GM12875 (cell line): Measurements from ENCODE around the gene DGAT2.

Experiments
- H3K4me3 ChIP-seq: one replicate; pipeline ENCODE4 v1.5.1; 2011; ENCODE audit warnings: low read depth, low read length, control low read depth
- TF ChIP-seq, protein P1 (sequence below): IDR thresholded peaks from 2 replicates; pipeline ENCODE4 v1.5.1; 2011; ENCODE audit warnings: low read depth, mild to moderate bottlenecking, control low read depth, inconsistent platforms, low read length, moderate library complexity, borderline replicate concordance; ENCODE audit not compliant: insufficient read depth

Gene DGAT2

DNA sequence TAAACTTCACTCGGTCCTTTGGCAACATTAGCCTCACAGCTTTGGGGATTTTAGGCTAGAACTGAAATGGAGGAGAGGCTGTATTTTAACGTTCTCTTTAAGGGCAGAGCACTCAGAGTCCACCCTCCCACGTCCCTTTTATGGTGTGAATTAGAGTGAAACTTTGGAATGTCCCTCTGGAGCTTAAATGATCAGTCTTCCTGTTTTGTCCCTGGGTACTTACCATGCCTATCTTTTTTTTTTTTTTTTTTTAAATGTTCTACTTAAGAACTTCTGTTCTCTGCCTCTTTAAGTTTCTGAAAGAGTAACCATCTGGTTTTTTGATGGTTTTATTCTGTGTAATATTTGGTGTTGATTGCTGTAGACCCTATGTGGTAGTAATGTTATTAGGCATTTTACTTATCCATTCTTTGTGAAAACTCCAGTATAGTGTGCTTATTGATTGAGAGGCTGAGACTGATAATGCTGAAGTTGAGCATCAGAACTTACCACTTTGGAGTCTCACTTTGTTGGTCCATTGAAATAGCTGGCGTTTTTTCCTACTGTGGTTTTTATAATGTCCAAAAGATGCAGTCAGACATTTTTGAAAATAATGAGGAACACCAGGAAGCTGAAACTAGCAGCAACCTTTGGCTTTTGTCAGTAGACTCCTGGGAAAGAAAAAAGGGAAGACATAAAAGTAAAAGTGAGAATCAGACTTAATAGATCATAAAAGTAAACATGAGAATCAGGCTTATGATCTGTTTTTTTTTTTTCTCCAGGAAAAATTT is 58.1 kb downstream of the DGAT2 start:
- H3K4me3 ChIP-seq: no peak overlapping the region
- TF ChIP-seq, protein P1, sequence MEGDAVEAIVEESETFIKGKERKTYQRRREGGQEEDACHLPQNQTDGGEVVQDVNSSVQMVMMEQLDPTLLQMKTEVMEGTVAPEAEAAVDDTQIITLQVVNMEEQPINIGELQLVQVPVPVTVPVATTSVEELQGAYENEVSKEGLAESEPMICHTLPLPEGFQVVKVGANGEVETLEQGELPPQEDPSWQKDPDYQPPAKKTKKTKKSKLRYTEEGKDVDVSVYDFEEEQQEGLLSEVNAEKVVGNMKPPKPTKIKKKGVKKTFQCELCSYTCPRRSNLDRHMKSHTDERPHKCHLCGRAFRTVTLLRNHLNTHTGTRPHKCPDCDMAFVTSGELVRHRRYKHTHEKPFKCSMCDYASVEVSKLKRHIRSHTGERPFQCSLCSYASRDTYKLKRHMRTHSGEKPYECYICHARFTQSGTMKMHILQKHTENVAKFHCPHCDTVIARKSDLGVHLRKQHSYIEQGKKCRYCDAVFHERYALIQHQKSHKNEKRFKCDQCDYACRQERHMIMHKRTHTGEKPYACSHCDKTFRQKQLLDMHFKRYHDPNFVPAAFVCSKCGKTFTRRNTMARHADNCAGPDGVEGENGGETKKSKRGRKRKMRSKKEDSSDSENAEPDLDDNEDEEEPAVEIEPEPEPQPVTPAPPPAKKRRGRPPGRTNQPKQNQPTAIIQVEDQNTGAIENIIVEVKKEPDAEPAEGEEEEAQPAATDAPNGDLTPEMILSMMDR: no peak

DNA sequence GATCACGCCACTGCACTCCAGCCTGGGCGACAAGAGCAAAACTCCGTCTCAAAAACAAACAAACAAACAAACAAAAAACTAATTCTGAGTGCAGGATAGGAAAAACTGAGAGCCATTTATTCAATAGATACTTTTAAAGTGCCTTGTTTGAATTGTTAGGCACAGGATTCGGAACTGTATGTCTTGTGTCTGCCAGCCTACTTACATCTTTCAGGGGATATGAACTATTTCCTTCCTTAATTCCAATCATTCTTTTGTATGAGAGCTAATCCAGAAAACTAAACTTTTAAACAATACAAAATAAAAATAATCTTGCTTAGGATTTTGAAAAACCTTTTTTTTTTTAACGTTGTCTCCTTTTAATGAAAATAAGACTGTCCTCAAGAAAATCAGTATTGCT is 59.0 kb downstream of the DGAT2 start:
- H3K4me3 ChIP-seq: no peak overlapping the region
- TF ChIP-seq, protein P1: no peak

DNA sequence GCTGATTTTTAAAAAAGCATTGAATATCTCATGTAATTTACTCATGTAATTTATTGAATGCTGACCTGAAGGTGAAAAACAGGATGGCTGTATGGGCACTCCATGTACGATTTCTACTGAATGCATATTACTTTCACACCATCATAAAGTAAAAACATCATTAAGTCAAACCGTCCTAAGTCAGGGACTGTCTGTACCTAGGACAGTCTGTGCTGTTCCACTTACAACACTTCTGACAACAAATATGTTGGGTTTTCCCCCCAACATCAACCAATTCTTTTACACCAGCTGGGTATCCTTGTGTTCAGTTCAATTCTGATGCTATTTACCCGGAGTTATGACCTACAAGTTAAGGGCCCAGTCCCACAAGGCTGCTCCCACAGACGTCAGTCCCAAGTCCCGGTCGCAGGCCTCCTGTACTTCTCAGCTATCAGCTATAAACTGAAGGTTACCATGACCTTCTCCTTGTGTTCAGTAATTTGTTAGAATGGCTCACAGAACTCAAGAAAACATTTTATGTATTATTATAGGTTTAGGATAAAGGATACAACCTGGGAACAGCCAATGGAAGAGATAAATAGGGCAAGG is 63.4 kb downstream of the DGAT2 start:
- H3K4me3 ChIP-seq: no peak overlapping the region
- TF ChIP-seq, protein P1: no peak

DNA sequence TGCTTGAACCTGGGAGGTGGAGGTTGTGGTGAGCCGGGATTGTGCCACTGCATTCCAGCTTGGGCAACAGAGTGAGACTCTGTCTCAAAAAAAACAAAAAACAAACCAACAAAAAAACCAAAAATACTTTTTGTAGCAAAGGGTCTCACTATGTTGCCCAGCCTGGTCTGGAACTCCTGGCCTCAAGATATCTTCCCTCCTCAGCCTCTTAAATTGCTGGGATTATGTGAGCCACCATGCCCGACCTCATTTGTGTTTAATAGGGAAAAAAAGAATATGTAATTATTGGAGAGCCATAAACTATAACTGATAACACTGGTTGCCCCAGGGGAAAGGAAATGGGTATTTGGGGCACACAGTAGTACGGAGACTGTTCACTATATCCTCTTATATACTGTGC is 66.2 kb downstream of the DGAT2 start:
- no peak overlapping the region for H3K4me3 ChIP-seq
- TF ChIP-seq, protein P1: no peak

DNA sequence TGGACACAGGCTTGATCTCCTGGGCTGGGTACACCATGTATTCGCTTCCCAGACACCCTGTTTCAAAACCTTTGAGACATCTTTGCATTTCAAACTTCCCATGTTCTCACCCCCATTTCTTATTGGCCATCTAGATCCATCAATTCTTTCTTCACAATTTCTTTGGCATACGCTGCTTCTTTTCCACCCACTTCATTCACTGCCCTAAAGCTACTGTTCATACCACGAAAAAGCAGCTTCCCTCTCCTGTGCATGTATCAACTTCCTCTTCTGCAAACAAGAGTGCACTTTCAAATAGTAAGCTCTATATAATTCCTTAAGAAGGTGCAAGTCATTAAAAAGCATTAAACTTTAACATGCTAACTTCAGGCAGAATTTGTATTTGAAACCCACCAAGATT is 67.8 kb downstream of the DGAT2 start:
- TF ChIP-seq, protein P1: no peak
- no peak overlapping the region for H3K4me3 ChIP-seq

DNA sequence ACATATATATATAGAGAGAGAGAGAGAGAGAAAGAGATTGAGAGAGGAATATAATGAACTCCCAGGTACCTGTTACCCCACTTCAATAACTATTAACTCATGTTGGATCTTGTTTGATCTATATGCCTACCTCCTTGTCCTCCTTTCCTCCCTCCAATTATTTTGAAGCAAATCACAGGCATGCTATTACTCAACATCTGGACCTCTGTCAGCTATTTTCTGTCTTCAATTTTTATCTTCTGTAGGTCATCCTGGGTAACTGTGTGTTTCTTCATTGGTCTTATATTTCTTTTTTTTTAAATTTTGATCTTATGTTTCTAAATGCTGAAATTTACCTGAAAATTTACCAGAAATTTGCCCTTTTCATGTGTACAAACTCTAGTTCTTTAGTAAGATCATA is 71.3 kb downstream of the DGAT2 start:
- TF ChIP-seq, protein P1: no peak

DNA sequence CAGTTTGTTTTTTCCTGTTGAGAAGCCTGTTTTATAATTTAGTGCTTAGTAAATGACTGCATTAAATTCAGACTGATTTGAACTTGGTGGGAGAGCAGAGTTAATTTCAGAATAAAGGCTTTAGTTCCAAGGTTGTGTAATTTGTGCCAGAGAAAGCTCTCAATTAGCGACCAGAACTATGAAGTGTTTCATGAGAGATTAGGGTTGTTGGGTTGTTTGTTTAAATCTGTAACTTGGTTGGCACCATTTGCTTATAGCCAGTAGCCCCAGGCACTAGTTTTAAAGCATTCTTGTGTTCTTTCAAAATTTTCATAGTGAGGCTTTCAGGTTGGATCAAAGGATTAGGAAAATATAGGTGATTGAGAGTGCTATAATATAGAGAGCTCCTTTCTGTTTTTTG is 71.9 kb downstream of the DGAT2 start:
- TF ChIP-seq, protein P1: no peak
- H3K4me3 ChIP-seq: no peak overlapping the region

More for the DNA sequence above, 71.3 kb downstream of the DGAT2 start:
- H3K4me3 ChIP-seq: no peak overlapping the region
